ENCODE measurements around the gene LY6G6F. TPM values are rescaled to one million over a fixed set of nuclear protein-coding genes. Genes with fewer than 3 reads are reported as not detected.
"Not testable (repeated sequence)": the region's sequence is repeated elsewhere in the genome, so short reads cannot be mapped to it uniquely, and the experiment has no call there.

Gene LY6G6F
- total RNA-seq, 1 donor from 2014 or later, result not detected

DNA sequence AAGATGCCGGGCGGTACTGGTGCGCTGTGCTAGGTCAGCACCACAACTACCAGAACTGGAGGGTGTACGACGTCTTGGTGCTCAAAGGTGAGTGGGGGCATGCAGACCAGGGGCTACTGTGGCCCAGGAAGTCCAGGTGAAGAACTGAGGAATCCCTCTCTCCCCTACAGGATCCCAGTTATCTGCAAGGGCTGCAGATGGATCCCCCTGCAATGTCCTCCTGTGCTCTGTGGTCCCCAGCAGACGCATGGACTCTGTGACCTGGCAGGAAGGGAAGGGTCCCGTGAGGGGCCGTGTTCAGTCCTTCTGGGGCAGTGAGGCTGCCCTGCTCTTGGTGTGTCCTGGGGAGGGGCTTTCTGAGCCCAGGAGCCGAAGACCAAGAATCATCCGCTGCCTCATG is 1.0 kb downstream of the LY6G6F start:
- H3K27ac Mint-ChIP-seq (ENCODE audit: unreplicated experiment), result no peak overlapping the region
- no peaks in the 10 kb centered on the region for H3K36me3 Mint-ChIP-seq (ENCODE audit: low read depth)
- H3K27me3 Mint-ChIP-seq (ENCODE audit: low read depth), result peaks cover 2% of the 10 kb centered on the region
- TF ChIP-seq, protein P1, sequence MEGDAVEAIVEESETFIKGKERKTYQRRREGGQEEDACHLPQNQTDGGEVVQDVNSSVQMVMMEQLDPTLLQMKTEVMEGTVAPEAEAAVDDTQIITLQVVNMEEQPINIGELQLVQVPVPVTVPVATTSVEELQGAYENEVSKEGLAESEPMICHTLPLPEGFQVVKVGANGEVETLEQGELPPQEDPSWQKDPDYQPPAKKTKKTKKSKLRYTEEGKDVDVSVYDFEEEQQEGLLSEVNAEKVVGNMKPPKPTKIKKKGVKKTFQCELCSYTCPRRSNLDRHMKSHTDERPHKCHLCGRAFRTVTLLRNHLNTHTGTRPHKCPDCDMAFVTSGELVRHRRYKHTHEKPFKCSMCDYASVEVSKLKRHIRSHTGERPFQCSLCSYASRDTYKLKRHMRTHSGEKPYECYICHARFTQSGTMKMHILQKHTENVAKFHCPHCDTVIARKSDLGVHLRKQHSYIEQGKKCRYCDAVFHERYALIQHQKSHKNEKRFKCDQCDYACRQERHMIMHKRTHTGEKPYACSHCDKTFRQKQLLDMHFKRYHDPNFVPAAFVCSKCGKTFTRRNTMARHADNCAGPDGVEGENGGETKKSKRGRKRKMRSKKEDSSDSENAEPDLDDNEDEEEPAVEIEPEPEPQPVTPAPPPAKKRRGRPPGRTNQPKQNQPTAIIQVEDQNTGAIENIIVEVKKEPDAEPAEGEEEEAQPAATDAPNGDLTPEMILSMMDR (IDR thresholded peaks at IDR 0.05), result no peak
- no peak overlapping the region for H3K4me3 Mint-ChIP-seq (ENCODE audit: unreplicated experiment)
- DNase-seq (ENCODE audit: low spot score), result no peak
- peaks cover 7% of the 10 kb centered on the region for H3K4me1 Mint-ChIP-seq (ENCODE audit: low read depth)
- H3K9me3 Mint-ChIP-seq (ENCODE audit: low read depth), result no peaks in the 10 kb centered on the region

DNA sequence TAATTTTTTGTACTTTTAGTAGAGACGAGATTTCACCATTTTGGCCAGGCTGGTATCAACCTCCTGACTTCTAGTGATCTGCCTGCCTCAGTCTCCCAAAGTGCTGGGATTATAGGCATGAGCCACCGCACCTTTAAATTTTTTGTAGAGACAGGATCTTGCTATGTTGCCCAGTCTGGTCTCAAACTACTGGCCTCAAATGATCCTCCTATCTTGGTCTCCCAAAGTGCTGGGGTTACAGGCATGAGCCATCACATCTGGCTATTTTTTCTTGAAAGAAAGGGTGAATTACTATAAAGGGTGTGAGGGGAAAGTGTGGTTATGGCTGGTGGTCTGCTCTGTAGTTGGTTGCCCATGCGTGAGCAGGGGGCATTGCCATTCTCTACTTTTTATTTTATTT is 1.6 kb downstream of the LY6G6F start:
- Mint-ChIP-seq H3K4me1 (ENCODE audit: low read depth) (peaks cover 6% of the 10 kb centered on the region), H3K4me3 (ENCODE audit: unreplicated experiment) (no peak overlapping the region), H3K36me3 (ENCODE audit: low read depth) (no peaks in the 10 kb centered on the region), H3K27me3 (ENCODE audit: low read depth) (peaks cover 2% of the 10 kb centered on the region), H3K9me3 (ENCODE audit: low read depth) (no peaks in the 10 kb centered on the region), H3K27ac (ENCODE audit: unreplicated experiment) (no peak overlapping the region)
- TF ChIP-seq, protein P1 (IDR thresholded peaks at IDR 0.05), result no peak
- DNase-seq (ENCODE audit: low spot score), result no peak

DNA sequence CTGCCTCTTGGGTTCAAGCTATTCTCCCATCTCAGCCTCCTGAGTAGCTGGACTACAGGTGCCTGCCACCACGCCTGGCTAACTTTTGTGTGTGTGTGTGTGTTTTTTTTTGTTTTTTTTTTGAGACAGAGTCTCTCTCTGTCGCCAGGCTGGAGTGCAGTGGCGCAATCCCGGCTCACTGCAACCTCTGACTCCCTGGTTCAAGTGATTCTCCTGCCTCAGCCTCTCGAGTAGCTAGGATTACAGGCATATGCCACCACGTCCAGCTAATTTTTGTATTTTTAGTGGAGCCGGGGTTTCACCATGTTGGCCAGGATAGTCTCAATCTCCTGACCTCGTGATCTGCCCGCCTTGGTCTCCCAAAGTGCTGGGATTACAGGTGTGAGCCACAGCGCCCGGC is 2.5 kb downstream of the LY6G6F start:
- H3K27me3 Mint-ChIP-seq (ENCODE audit: low read depth); H3K4me3 Mint-ChIP-seq (ENCODE audit: unreplicated experiment); H3K27ac Mint-ChIP-seq (ENCODE audit: unreplicated experiment); H3K36me3 Mint-ChIP-seq (ENCODE audit: low read depth); DNase-seq (ENCODE audit: low spot score); H3K4me1 Mint-ChIP-seq (ENCODE audit: low read depth); H3K9me3 Mint-ChIP-seq (ENCODE audit: low read depth): not testable (repeated sequence)

DNA sequence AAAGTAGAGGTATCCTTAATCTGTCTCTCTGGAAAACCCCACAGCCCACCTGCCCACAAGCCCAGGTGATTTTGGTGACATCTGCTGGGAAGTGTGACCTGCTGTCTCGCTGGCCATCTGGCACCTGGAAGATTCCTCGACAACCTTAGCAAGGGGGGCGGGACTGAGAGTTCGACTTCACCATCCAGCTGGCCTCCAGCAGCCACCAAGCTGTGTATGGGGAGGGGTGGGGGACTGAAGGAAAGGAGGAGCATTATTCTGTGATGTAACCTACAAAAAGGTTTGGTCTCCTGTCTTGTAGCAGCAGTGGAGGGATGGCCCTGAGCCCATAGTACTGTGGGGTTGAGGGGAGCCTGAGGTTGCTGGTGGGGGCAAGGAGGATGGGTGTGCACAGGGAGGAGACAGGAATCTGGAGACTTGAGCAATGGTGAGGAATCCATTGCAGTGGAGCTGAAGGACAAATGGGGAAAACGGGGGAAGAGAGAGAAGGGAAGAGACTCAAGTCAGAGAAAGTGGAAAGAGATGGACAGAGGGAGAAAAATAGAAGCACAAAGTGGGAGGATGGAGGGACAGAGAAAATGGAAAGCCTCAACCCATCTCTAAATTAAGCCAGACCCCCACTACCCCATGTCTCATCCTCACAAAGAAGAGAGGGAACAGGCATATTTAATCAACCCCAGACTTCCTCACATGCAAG is 4.0 kb downstream of the LY6G6F start:
- TF ChIP-seq, protein P1 (IDR thresholded peaks at IDR 0.05), result no peak
- Mint-ChIP-seq H3K4me1 (ENCODE audit: low read depth) (no peaks in the 10 kb centered on the region), H3K36me3 (ENCODE audit: low read depth) (no peaks in the 10 kb centered on the region), H3K9me3 (ENCODE audit: low read depth) (no peaks in the 10 kb centered on the region), H3K27me3 (ENCODE audit: low read depth) (peaks cover 2% of the 10 kb centered on the region), H3K4me3 (ENCODE audit: unreplicated experiment) (no peak overlapping the region), H3K27ac (ENCODE audit: unreplicated experiment) (no peak overlapping the region)
- DNase-seq (ENCODE audit: low spot score), result no peak

DNA sequence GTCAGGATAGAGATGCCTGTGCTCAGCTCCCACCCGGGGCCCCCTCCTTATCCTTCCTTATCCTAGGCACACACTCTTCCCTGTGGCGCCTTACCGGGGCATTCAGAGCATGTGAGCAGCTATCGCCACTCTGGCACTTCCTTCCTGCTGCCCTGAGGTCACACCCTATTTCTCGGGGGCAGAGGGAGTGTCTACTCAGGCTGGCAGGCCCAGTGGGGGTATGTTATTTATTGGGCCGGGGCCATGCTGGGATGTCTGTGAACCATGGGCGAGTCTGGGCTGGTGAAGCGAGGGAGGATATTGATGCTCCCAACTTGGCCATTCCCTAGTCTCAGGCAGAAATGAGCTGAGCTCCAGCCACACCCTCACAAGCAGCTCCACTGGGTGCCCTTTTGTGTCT is 4.6 kb downstream of the LY6G6F start:
- Mint-ChIP-seq H3K9me3 (ENCODE audit: low read depth) (no peaks in the 10 kb centered on the region), H3K27me3 (ENCODE audit: low read depth) (peaks cover 2% of the 10 kb centered on the region), H3K36me3 (ENCODE audit: low read depth) (no peaks in the 10 kb centered on the region), H3K4me3 (ENCODE audit: unreplicated experiment) (no peak overlapping the region), H3K27ac (ENCODE audit: unreplicated experiment) (no peak overlapping the region), H3K4me1 (ENCODE audit: low read depth) (no peaks in the 10 kb centered on the region)
- no peak for DNase-seq (ENCODE audit: low spot score)
- TF ChIP-seq, protein P1 (IDR thresholded peaks at IDR 0.05), result no peak

DNA sequence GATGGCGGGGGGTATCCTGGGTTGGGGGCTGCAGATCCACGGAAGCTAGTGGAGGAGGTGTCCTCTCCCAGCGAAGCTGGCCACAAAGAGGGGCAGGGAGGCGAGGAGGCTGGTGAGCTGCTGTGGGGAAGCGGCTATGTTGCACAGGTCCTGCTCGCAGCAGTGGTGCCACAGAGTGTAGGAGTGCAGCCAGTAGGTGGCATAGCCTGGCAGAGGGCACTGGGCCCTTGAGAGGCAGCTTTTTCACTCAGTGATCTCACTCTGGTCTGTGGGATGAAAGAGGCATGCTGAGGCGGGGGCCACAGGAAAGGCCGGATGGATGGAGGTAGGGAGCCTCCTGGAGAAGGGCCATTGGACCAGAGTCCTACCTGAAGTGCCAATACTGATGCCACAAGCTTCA is 5.6 kb downstream of the LY6G6F start:
- H3K9me3 Mint-ChIP-seq (ENCODE audit: low read depth), result no peaks in the 10 kb centered on the region
- no peaks in the 10 kb centered on the region for H3K36me3 Mint-ChIP-seq (ENCODE audit: low read depth)
- H3K4me1 Mint-ChIP-seq (ENCODE audit: low read depth), result no peaks in the 10 kb centered on the region
- H3K27me3 Mint-ChIP-seq (ENCODE audit: low read depth), result peaks cover 2% of the 10 kb centered on the region
- DNase-seq (ENCODE audit: low spot score), result no peak
- H3K27ac Mint-ChIP-seq (ENCODE audit: unreplicated experiment), result no peak overlapping the region
- TF ChIP-seq, protein P1 (IDR thresholded peaks at IDR 0.05), result peak; percentile 44
- H3K4me3 Mint-ChIP-seq (ENCODE audit: unreplicated experiment), result no peak overlapping the region
